ENCODE results near the gene HSF5. TPM values are rescaled to one million over a fixed set of nuclear protein-coding genes. Genes with fewer than 3 reads are reported as not detected.
A peak's percentile ranks its signal among the peaks of the same experiment; 100 is the strongest.

Gene HSF5
- total and polyA plus RNA-seq, 2 of the 13 experiments (the other 11 are each of a cell fraction or from before 2014, with no cell fraction given), result not detected

- Histone ChIP-seq H3K36me3 (replicated peaks in 1 of 2; ENCODE audit: control insufficient read depth in 1 of 2, insufficient read depth in 2 of 2, low read length in 2 of 2) (no peaks in the 10 kb centered on the region; a peak in 1 of 5 replicates), H3K79me2 (ENCODE audit: insufficient read depth, low read length) (peaks cover 60% of the 10 kb centered on the region), H3K4me3 (replicated peaks in 1 of 3; ENCODE audit: insufficient read depth in 1 of 3, low read depth in 2 of 3, low read length in 3 of 3) (peak overlapping the region; percentile 73 to 88 (median 81)), H3K27ac (ENCODE audit: extremely low read length, insufficient read depth, low read length) (peak overlapping the region; percentile 77), H2AFZ (ENCODE audit: low read length) (no peak overlapping the region), H3K27me3 (ENCODE audit: control insufficient read depth in 1 of 2, insufficient read depth in 2 of 2, low read length in 2 of 2) (peaks cover 0 to 4% of the 10 kb centered on the region in 2 experiments; a peak in 2 of 5 replicates), H3K9me3 (ENCODE audit: low read length) (no peaks in the 10 kb centered on the region), H3K4me1 (ENCODE audit: insufficient read depth, low read length) (peaks cover 26% of the 10 kb centered on the region), H3K9ac (ENCODE audit: insufficient read depth, low read depth, low read length) (peak overlapping the region; percentile 85), H4K20me1 (ENCODE audit: insufficient read depth, low read length) (no peaks in the 10 kb centered on the region), H3K4me2 (ENCODE audit: low read depth, low read length) (peak overlapping the region; percentile 87)
- WGBS (ENCODE audit: low lambda C conversion rate), result under 1% methylated on average over 4 of the region's 4 CpGs
- no TSS peak for BruUV-seq (replicated peaks)
- POLR2A ChIA-PET, result interaction anchor here (0.8 to 6.1 kb wide), 12 partner anchors 10 to 215 kb away, joined by 3 to 254 read pairs (median 37); partner anchors contain the start of gene SUPT4H1
- DNase-seq (ENCODE audit: low spot score) (no peak), FAIRE-seq (no peak), ATAC-seq (no peak)
- CTCF ChIA-PET (ENCODE audit: low intra/inter-chr PET ratio, low total read pairs), result interaction anchor here (1.8 kb wide), 1 partner anchor 25 kb away, joined by 4 read pairs; no protein-coding TSS in a partner anchor
- peak; percentile 24; the same call in 1 of the 2 replicates for TF ChIP-seq POLR2AphosphoS5 (IDR thresholded peaks at IDR 0.05; ENCODE audit: low read depth, low read length)
- 0 out of 2 replicates have a peak, but pooled peaks have one; percentile 14 for TF ChIP-seq TFE3 (CRISPR knock-in tag; IDR thresholded peaks at IDR 0.05)
- TF ChIP-seq NPAS2 (CRISPR knock-in tag; IDR thresholded peaks at IDR 0.05; ENCODE audit: borderline replicate concordance), result no peak
- TF ChIP-seq ZBTB7B (CRISPR knock-in tag; IDR thresholded peaks at IDR 0.05), result no peak
- 0 out of 4 replicates have a peak, but pooled peaks of 1 of the 2 experiments have one; percentile 2 for TF ChIP-seq KLF16 (CRISPR knock-in tag; IDR thresholded peaks at IDR 0.05)
- peak; percentile 3 for TF ChIP-seq AGO2 (optimal IDR thresholded peaks at IDR 0.05; ENCODE audit: low read depth, low read length)
- TF ChIP-seq NKX3-1 (CRISPR knock-in tag; IDR thresholded peaks at IDR 0.05), result no peak
- TF ChIP-seq HMGXB4 (CRISPR knock-in tag; IDR thresholded peaks at IDR 0.05; ENCODE audit: borderline replicate concordance in 1 of 2, low read depth in 1 of 2), result no peak
- in situ Hi-C loops (cut with HindIII; ENCODE audit: extremely low pct_ligation_motif_present, low pct_unique_long_range_greater_than_20kb), result loop anchor here (5.0 kb wide), 1 partner anchor 54 kb away; no protein-coding TSS in a partner anchor
- intact Hi-C loops (cut with micrococcal nuclease; ENCODE audit: unreplicated experiment), result no loop called here
These were observed 71.8 kb downstream of the HSF5 start for GRCh38 chr17:58416396-58416795.

Measured in HepG2 (cell line).